ENCODE measurements around the gene UBXN6.

Gene UBXN6

DNA sequence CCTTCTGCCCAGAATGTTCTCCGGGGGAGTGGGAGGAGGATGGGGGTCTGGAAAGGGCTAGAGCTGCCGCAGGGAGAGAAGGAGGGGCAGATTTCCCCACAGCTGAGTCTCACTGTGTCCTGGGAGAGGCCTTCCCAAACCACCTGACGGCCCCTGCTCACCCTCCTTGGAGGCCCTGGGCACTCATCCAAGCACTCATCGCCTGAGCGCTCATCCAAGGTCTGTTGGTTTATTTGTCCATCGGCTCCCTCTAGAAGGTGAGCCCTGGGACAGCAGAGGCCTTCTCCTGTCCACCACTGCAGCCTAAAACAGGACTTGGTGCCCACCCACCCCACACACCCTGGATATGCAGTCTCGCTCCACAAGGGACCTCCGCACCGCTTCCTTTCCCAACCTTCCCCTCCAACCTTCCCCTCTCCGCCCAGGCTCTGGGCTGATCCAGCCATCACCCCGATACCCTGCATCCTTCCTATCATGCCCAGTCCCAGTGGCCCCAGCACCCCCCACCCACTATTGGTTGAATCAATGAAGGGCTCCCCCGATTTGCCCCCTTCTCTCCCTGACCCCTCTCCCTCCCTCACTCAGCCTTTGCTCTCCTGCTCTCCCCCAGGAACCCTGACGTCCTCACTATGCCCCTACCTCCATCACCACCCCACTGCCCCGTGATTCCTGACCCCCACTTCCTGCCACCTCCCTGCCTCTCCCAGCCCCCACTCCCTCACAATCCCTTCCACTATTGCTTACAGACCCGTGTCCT lies 1.7 kb downstream of the UBXN6 start:
- no peak for DNase-seq

DNA sequence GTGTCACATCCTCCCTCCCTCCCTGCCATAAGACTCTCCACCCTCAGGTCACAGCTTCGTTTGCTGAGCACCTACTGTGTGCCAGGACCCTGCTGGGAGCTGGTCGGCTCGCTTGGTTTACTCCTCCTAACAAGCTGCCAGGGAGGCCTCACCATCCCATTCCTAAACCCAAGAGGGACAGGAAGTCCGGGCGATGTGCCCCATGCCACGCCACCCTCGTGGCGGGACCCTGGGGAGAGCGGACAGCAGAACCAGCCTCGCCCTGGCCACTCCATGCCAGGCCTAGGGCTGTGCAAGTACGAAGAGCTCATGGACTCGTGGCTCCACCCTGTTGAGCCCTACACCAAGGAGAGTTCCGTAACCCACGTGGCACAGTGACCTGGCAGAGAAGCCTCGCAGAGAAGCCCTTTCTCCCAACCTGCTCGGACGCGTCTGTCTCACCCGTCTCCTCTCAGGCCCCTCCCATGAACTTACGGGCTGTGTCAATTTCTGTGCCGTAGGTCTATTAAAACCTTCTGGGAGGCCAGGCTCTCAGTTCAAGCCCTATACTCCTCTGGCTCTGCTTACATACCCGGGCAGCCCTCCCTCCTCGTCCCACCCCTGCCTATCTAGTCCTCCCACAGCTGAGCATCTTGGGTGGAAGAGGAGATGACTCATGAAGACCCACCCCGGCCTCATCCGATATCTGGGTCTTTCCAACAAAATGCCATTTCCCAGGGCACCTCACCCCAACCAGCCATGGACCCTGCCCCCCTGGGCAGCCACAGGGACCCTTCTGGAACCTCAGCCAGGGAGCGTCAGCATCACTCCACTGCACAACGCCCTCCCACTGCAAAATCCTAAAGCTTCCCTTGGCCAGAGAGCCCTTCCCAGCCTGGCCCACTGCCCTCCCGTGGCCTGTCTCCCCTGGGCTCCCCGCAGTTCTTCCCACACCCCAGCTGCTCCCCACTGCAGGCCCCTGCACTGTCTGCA lies 2.6 kb downstream of the UBXN6 start:
- no peak for DNase-seq

DNA sequence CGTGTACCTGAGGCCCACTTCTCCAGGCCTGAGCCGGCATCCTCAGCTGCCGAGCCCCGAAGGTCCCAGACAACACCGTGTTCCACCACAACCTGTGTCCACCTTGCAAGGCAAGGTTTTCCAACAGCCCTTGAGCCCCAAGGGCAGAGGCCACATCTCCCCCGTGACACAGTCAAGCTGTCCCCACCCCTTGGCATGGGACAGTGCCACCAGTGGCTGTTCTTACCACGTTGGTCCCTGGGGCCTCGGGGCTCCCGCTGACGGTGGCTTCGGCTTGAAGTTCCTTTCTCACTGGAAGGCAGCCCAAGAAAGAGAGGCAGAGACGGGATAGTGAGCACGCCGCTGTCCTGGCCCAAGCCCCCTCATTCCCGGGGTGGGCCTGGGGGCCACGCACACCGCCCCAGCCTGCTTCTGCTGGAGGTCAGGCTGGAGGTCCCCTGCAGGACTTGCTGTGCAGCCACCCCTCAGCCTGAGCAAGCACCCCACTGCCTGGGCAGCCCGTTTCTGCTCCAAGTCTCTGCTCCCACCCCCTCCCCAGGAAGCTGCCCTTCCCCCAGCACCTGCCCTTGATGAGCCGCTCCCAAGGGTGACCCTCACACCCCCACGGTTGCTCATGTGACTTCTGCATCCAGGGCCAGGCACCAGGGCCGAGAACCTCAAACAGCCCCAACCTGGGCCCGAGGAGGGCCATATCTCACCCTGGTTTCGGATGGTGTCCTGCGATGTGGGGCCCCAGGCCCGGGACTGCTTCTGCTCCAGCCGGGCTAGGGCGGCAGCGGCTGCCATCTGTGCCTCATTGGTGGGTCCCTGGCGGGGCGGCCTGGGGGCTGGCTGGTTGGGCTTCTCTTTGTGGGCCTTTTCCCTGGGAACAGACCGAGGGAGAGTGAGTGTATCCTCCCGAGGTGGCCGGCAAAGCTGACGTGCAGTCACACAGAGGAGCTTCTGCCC lies 4.1 kb downstream of the UBXN6 start:
- no peak for DNase-seq

DNA sequence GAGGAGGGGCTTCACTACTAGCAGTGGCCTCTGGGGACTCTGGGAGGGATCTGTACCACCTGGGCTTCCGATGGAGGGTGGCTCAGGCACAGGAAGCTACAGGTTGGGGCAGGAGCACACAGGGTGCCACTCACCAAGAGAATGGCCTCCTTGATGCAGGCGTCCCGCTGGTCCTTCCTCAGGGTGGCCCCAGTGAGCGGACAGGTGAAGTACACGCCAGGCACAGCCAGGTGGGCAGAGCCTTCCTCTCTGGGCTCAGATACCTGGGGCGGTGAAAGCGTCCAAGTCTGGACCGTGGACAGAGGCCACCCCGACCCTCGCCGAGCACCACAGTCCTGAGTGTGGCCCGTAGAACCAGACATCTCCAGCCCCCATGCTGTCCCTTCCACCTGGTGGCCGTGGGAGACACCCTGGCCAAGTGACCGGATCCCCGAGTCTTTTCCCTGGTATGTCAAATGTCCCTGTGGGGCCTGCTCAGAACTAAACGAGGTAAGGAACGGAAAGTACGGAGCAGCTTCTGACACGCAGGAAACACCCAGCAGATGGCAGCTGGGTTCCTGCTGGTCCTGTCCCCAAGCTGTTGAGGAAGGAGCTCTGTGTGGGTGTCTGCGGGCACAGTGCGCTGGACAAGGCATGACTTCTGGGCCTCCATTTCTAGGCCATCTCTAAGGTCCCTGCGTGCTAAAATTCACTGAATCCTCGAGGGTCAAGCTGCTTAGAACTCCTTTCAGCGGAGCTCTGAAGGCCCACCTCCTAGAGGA lies 5.2 kb downstream of the UBXN6 start:
- DNase-seq = no peak

DNA sequence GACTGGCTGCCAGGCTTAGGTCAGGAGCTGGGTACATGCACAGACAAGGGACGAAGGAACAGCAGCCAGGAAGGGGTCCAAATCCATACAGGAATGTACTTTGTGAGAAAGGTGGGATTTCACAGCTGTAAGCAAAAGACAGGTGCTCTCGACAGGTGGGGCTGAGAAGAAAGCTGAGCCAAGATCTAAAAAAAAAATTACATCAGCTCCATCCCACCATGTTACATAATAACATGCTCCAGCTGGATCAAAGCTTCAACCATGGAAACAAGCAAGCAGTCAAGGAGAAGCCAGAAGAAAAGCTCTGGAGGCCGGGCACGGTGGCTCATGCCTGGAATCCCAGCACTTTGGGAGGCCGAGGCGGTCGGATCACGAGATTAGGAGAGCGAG lies 8.0 kb downstream of the UBXN6 start:
- DNase-seq = no peak

DNA sequence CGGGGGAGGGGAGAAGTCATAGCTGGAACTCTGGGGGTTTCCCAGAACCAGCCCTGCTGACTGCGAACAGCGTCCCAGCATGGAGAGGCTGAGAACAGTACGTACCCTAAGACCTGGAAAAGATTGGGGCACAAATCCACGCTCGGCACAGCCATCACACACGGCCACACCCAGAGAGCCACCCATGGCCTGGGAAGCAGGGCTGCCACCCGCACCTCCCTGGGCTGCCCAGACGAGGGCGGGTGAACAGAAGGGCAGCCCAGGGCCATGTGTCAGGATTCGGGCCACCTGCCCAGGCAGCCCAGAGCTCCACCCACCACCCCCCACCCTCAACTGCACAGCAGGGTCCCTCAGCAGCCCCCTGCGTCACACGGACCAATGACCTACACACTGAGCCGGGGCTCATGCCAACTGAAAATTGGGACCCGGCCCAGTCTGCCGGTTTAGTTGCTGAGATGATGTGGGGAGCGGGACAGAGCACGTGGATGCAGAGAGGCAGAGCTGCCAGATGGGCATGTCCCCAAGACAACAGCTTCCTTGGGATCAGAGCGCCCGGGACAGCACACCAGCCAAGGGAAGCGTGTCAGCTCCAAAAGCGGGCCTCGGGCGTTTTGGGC lies 8.5 kb downstream of the UBXN6 start:
- no peak for DNase-seq

DNA sequence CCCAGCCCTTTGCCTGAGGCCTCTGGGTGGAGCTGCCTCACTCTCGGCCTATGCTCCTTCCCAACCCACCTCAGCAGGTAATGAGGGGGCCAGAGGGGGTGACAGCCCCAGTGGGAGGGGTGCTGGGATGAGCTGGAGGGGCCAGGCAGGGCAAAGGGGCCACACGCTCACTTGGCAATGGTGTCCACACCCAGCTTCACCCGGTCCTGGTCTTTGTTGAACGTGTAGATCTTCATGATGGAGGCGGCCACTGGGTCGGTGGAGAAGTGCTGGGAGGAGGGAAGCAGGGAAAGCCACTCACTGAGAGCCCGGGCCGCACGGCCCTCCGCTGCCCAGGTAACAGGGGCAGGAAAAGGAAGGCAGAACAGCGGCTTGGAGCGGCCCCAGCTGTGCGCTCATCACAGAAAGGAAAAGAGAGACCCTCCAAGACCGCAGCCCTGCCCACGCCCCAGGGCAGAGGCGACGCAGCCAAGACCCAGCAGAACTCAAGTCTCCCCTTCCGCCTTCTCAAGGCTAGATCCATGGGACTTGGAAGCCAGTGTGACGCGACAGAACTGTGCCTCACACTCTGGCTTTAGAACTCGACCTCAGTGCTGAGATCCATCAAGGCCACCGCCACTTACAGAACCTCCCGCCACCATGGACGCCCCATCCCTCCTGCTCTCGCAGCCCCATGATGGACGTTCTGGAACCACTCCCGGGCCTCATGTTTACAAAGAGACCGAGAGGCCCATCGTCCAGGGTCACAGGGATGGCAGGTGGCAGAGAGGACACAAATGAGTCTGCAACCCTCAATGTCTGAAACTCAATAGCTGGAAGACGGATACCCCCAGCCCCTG lies 9.2 kb downstream of the UBXN6 start:
- no peak for DNase-seq

DNA sequence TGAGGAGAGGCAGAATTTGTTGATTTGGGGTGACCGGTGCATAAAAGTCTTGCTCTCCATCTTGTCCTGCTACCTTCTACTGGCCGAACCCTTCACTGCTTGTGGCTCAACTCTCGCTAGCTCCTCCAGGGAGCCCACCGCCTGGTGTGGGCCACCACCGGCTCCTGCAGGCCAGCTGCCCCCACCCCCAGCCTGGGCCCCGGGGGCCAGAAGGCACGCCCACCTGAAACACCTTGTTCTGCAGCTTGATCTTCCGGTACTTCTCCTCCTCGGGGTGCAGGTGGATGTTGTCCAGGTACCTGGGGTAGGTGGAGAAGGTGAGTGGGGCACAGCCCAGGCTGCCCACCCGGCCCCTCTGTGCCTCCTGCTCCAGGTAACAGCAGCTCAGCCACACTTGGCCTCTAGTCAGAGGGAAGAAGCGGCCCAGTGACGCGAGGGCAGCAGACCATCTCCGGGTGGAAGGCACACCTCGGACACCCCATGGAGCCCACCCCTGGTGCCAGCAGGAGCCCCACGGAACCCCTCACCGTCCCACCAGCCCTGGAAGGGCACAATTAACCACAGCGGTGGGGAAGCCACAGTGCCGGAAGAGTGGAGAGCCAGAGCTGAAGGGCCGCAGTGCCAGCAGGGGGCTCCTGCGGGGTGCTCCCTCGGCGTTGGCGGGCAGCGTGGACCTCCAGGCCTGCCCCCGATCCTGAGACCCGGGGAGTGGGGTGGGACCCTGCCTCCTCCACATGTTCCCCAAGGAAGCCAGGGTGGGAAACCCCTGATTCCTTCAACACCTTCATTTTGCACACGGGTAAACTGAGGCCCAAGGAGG lies 10.1 kb downstream of the UBXN6 start:
- no peak for DNase-seq

DNA sequence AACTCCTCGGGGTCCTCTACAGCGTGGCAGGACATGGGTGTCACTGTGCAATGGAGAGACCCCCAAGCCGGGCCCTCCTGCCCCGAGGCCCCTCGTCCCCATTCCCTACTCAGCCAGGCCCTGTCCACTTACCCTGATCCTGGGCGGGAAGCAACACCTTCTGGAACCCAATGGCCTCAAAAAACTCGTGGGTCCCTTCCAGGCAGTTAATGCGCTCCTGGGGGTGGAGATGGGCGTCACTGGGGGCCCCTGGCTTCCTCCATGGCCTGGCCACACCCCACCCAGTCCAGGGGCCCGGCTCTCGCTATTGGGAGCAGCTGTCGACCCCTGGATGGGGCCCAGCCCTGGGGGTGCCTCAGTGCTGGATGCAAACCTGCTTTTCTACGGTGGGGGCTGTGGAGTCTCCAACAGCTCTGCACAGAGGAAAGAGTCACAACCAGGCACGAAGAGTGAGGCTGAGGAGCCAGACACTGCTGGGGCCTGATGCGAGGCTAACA lies 10.8 kb downstream of the UBXN6 start:
- DNase-seq = no peak

DNA sequence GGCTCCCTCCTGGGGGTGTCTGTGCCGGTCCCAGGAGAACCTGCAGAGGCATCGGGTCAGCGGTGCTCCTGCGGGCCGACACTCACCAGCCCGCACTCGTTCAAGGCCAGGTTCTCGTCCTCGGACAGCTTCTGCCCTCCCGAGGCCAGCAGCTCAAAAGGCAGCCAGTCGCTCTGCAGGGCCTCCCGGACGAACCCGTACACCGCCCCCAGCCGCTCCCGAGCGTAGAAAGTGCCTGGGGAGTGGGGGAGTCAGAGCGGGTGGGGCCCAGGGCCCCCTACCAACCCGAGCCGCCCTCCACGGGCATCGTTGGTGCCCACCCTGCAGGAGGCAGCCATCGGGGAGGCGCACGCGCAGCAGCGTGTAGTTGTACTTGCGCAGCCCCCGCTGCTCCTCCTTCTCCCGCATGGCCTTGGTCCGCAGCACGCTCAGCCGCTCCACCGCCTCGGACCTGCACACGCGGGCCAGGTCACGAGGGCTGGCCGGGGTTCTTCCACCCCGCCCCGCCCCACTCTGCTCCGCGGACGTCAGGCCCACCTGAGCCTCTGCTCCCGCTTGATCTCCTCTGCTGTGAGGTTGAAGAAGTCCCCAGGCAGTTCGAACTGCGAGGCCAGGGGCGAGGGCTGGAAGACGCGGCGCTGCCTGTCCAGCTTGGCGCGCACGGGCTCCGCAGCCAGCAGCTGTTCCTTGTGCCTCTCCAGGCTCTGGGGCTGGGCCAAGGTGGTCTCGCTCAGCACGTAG lies 11.5 kb downstream of the UBXN6 start:
- DNase-seq = no peak

DNA sequence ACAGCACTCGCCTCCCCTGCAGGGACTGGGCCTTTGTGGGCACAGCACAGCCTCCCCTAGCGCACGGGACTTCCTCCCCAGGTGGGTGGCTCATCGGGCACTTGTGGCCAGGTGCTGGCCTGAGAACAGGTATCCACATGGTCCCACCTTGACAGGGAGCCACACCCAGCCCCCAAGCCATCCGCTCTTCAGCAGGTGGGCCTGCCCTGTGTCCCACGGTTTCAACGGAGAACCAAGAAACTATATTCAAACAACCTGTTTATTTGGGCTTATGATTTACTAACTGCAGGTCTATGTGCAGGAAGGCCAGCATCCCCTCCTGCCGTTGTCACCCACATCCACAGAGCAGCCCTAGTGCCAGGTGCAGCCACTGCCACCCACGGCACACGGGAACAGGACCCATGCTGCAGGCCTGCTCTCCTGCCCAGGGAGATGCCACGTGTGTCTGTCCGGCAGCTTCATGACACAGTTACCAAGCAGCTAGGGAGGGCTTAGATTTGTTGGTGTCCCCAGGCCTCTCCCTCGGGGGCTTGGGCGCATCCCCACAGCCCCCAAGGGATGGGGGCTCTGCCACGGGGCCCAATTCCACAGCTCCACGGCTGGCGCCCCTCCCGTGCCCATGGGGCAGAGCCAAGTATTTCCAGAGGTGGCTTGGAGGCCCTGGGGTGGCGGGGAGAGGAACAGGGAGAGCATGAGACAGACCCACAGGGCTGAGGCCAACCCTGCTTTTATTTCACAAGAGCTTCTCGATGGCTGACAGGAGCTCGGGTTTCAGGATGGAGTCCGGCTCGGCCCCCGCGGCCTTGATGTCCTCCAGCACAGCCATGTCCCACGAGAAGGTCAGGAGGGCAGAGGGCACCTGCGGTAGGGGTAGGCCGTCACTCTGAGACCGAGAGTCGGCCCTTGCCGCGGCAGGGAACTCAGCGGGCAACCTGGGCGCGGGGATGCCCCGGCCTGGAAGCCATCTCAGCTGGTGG lies 12.5 kb downstream of the UBXN6 start:
- no peak for DNase-seq

DNA sequence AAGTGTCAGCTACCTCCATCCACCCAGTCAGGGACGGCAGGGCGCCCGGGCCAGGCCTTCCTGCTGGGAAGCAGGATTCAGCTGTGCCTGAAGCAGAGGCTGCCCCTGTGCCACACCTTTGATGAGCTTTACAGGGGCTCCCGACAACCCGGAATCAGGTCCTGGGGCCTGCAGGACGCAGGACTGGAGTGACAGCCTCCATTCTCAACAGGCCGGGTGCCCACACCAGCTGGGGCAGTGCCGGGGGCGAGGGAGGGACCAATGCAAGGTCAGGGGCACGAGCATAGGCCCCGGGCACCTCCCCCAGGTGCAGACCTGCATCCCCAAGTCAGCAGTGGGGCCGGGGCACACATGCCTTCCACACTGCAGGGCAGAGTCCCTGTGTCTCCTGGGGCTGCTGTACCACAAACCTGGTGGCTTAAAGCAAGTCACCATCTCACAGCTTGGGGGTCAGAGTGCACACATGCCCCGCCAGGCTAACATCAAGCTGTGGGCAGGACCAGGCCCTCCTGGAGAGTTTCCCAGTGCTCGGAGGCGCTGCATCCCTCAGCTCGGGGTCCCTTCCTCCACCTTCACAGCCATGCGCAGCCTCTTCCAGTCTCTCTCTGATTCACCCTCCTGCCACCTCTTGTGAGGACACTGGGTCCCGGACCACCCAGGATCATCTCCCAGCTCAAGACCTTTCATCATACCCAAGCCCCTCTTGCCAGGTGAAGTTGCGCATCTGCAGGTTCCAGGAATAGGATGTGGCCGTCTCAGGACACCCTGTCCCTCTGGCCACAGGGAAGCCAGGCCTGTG lies 13.4 kb downstream of the UBXN6 start:
- no peak for DNase-seq

DNA sequence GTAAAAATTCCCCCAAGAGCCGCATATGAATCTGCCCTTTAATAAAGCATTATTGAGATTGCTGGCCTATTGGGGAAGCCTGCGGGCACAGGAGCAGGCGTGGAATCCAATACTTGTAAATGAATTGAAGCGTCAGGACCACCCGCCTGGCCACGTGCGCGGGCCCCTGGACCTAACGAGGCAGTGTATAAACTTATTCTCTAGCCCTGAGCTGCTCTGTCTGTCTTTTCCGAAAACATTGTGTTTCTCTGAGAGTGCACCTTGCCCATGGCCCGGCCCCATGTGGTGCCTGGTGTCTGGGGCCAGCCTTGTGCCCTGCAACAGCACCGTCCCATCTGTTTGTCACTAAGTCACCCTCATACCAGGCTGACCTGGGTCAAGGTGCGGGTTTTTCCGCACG lies 14.4 kb downstream of the UBXN6 start:
- DNase-seq = no peak

DNA sequence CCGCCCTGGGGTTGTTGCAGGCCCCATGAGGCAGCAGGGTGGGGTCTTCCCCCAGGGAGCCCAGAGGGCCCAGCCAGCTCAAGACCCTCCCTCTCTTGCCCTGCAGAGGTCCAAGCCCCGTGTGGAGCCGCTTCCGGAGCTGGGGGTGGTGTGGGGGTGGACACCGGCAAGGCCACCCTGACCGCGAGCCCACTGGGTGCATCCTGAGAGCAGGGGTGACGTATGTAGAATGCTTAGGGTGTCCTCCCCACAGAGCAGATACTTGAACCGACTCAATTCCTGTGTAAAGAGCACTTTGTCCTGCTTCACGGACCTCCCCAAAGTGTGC lies 14.8 kb downstream of the UBXN6 start:
- no peak for DNase-seq

DNA sequence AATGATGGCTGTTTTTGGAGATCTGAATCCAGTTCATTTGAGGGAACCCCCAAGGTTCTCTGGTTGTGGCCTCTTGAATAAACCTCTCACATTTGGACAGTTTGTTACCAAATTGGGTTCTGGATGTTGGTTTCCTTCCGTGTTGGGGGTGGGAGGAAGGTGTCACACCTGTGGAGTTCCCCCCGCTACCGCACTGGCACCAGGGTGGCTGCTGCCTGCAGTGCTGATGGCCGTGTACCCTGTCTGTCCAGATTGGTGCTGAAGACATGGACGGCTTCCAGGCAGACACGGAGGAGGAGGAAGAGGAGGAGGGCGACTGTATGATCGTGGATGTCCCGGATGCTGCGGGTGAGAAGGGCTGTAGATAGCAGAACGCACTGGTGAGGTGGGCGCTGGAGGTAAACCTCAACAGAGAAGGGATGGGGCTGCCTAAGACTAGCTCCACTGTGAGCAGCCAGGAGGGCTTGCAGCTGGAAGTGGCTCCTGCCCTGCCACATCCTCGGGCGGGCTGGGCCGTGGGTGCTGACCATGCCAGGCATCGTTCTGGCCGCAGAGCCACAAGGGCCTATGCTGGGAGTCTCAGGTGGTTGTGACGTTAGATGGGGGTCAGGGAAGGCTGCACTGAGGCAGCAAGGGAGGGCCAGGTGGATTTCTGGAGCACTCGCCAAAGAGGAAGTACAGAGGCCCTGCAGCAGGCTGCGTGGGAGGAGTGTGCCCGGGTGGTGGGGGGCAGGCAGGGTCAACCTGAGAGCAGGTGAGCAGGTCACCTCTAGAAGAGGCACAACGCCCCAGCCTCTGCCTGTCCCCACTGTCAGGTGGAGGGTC lies 15.4 kb downstream of the UBXN6 start:
- DNase-seq = no peak

DNA sequence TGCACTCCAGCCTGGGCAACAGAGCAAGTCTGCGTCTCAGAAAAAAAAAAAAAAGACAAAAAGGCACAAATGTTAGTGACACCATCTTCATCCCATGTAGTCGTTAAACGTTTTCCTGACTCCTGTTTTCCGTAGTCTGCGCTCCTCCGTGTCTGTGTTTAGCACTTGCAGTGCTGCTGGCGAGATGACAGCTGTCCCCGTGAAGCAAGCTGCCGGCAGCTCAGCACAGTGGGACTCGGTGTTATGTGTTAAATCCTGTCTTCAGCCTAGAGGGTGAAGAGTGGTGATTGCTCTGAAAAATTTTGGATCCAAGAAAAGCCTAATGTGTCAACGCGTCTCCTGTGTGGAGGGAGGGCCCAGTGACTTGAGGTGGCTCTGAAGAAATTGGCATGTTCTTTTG lies 18.4 kb downstream of the UBXN6 start:
- DNase-seq = no peak

Data from CD4-positive, alpha-beta T cell treated with Interleukin-17A for 1 hour (primary cell).